Myometrial cell (primary cell): ENCODE data around the gene CACNA1F. TPM values are rescaled to one million over a fixed set of nuclear protein-coding genes. Genes with fewer than 3 reads are reported as not detected.

ENCODE experiments used
- total RNA-seq: library from RNA; depleted of rRNA; stranded (reverse); fragments of >200 nt; gene quantifications from 2 replicates; pipeline ENCODE4 v1.2.3, GENCODE V29; 2015

The CACNA1F gene
- not detected in 2 replicates for total RNA-seq

DNA sequence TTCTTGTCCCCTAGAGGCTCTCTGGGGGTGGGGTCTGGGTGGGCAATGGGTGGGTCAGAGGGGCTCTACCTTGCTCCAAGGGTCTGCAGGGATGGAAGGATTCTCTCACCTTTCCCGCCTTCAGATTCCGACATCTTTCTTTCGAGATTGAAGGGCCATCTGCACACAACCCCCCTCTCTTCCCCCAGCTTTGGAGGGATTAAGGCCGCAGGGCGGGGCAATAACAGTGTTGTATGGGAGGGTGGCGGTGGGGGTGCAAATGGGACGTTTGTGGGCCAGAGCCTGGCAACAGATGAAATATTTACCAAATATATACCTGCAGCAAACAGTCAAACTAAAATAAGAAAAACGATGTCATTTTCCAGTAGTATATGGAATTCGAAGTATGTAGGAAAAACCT is at the start of gene CACNA1F:
TSS of gene CACNA1F (minus strand) at position 165 of the 400 bp plus-strand sequence. CDS start at position 134, 31 bp downstream.

DNA sequence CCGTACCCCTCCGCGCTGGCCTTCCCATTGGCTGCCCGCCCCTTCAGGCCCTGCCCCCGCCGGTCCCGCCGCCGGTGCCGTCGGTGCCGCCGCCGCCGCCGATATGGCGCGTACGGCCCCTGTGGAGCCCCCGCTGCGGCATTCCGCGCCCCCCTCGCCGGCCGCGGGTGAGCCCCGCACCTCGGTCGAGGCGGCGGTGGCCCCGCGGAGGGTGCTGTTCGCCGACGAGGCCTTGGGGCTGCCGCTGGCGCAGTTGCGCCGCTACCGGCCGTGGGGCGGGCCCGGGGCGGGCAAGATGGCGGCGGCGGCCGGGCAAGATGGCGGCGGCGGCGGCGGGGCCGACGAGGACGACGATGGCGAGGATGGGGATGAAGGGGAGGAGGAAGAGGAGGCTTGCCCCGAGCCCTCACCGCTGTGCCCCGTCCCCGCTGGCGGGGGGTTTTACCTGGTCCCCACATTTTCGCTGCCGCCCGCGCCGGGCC is 36.7 kb upstream of the CACNA1F start, which contains the start of gene PPP1R3F:
TSS of gene PPP1R3F (plus strand) at position 27 of the 482 bp plus-strand sequence. CDS start at position 104, 77 bp downstream.

DNA sequence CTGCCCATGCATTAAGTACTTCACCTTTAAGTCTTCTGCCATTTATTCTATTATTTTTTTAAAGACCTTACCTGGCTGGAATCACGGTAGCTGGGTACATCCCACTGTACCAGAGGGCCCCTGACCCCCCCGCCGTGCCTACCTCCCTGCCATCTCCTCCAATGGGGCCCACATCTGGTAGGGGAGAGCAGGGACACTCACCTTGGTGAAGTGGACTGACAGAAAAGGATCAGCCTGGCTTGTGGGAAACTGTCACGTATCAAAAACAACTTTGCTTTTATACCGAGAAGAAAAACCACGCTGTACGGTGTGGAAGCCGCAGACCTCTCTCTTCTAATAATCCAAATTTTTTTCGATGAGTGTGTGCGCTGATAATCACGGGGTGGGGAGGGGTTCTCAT is 31.3 kb upstream of the CACNA1F start, which contains the start of gene FOXP3:
TSS of gene FOXP3 (minus strand) at position 251 of the 400 bp plus-strand sequence. CDS start 6,205 bp downstream, outside the sequence.

DNA sequence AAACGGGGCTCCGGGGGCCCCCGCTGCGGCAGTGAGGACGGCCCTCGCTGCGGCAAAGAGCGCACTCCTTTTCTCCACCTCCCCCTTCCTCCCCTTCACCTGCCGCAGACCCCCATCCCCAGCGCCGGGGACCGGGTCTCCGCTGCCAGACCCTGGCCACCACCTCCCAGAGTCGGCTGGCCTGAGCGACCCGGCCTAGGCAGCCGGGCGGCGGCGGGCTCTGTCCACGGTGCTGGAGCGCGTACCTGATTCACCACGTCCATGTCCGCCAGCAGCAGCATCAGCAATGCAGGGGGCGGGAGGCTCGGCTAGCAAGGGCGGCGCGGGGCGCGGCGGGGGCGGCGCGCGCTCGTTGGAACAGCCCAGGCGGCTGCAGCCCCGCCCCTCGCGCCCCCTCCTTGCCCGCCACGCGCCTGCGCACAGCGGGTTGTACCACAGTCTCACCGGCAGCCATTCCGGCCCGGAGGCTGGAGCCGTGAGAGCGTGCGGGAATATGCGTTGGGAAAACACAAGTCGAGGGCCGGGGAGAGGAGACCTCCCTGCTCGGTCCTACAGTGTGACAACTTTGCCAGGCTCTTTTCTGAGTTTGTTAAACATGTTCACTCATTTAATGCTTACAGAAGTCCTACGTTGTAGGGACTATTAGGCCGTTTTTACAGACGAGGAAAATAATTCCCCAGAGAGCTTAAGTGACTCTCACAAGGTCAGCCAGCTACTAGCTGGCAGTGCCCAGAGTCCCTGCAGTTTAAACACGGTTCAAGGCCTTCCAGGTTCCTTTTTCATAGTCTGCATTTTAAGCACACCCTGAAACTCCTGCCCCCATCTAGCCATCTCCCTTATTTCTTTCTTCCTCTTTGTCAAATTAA is 33.0 kb downstream of the CACNA1F start, which contains the start of gene SYP:
TSS of gene SYP (minus strand) at position 288 of the 866 bp plus-strand sequence. CDS start at position 281, 7 bp downstream.

DNA sequence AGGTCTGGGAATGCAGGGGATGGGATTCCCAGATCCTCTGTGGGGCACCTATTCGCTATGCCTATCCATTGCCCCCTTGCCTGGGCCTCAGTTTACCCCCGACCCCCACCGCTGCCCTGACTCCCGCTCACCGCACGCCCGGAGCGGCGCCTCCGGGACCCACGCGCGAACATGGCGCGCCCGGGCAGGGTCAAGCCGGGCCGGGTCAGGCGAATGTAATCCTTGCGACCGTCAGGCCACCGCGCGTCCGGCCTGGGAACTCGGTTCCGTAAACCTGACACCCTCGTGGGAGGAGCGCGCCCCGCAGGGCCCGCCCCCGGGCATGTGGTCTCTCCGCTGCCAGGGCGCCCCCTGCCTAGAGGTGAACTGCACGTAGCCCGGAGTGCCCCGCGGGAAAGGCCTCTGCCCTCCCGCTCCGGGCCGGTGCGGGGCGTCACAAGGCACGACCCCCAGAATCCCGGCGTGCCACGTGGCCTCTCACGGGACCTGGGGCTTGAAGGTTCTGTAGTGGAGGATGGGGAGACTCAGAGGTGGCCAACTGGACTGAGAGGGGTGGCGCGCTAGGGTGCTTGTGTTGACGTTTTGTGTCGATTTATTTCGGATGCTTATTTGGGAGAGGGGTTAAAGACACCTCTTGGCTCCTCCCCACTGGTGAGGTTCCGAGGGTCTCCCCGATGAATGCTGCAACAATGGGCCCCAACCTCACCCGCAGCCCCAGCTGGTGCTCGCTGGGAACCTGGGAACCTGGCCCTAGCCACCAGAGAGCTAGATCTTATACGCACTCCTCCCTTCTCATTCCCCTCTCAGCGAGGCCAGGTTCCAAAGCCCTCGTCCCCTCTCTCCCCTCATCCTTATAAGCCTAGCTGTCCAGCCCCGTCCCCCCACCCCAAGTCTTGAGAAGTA is 46.8 kb downstream of the CACNA1F start, which contains the start of gene PRICKLE3:
TSS of gene PRICKLE3 (minus strand) at position 249 of the 903 bp plus-strand sequence. CDS start at position 173, 76 bp downstream.

DNA sequence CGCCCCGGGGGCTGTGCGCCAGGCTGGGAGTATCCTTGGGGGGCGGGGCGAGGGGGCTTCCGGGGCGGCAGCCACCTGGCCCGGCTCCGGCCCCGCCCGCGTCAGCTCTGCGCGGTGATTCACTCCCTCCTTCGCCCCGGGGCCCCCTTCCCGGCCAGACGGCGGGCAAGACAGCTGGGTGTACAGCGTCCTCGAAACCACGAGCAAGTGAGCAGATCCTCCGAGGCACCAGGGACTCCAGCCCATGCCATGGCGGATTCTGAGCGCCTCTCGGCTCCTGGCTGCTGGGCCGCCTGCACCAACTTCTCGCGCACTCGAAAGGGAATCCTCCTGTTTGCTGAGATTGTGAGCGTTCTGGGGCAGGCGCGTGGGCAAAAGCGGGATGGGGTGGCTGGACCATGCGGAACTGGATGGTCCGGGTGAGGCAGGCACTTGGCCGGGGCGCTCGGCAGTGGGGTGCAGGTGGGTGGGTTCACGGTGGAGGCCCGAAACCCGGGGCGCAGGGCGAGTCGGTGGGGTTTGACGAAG is 61.3 kb downstream of the CACNA1F start, which contains the start of gene PLP2:
TSS of gene PLP2 (plus strand) at position 147 of the 528 bp plus-strand sequence. CDS start at position 250, 103 bp downstream.

DNA sequence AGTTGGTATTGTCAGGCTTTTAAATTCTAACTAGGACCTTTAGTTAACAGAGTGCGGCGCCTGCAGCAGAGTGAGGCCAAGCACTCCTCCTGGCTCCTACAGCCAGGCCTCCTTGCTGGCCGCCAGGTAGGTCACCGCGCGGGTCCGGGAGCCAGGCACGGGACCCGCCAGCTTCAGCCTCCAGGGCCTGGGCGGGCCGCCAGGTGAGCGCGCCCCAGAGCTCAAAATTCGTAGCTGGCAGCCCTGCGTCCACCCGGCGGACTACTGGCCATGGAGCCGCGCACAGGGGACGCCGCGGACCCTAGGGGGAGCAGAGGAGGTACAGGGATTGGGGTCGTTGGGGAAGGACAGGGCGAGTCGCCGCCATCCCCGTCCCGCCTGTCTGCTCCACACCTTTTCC is 70.5 kb downstream of the CACNA1F start, which contains the start of gene MAGIX:
TSS of gene MAGIX (plus strand) at position 139 of the 400 bp plus-strand sequence. CDS start at position 271, 132 bp downstream.

Other genes starting within 250 kb of the CACNA1F start
- gene GRIPAP1, start 231.1 kb downstream of the CACNA1F start, total RNA-seq, result 11.3 and 19.0 TPM in 2 replicates
- gene TFE3, start 190.0 kb downstream of the CACNA1F start, total RNA-seq, result 66.3 and 69.2 TPM in 2 replicates
- 0.58 and 1.4 TPM in 2 replicates for gene CCDC120, start 174.3 kb downstream of the CACNA1F start, total RNA-seq
- gene PRAF2, start 159.3 kb downstream of the CACNA1F start, total RNA-seq, result 19.7 and 34.6 TPM in 2 replicates
- 55.6 and 65.9 TPM in 2 replicates for gene WDR45, start 153.5 kb downstream of the CACNA1F start, total RNA-seq
- gene GPKOW, start 109.6 kb downstream of the CACNA1F start, total RNA-seq, result 27.4 and 34.4 TPM in 2 replicates
- 1.4 and 6.3 TPM in 2 replicates for gene MAGIX, start 70.6 kb downstream of the CACNA1F start, total RNA-seq
- gene PLP2, start 61.4 kb downstream of the CACNA1F start, total RNA-seq, result 118 TPM in 2 replicates
- 5.8 and 8.5 TPM in 2 replicates for gene PRICKLE3, start 47.0 kb downstream of the CACNA1F start, total RNA-seq
- gene SYP, start 33.1 kb downstream of the CACNA1F start, total RNA-seq, result 0.29 TPM in 1 of 2 replicates, not detected in the other
- gene CCDC22, start 2.1 kb upstream of the CACNA1F start, total RNA-seq, result 16.5 and 24.5 TPM in 2 replicates
- not detected in 2 replicates for gene FOXP3, start 31.4 kb upstream of the CACNA1F start, total RNA-seq
- 0.58 and 8.2 TPM in 2 replicates for gene PPP1R3F, start 36.5 kb upstream of the CACNA1F start, total RNA-seq
- gene GAGE10, start 70.3 kb upstream of the CACNA1F start, total RNA-seq, result not detected in 2 replicates
- gene GAGE12J, start 88.7 kb upstream of the CACNA1F start, total RNA-seq, result not detected in 2 replicates
- gene GAGE13, start 98.2 kb upstream of the CACNA1F start, total RNA-seq, result not detected in 2 replicates